ENCODE data around the gene TSPAN18.

TSPAN18 gene

GRCh38 chr11:44916331-44916730, 189.6 kb downstream of the TSPAN18 start:
- Mint-ChIP-seq H3K4me1 (peaks cover 16 to 30% of the 10 kb centered on the region in 2 donors), H3K27ac (no peak overlapping the region), H3K4me3 (no peak overlapping the region), H3K27me3 (peaks cover 10 to 27% of the 10 kb centered on the region in 2 donors), H3K9me3 (no peaks in the 10 kb centered on the region), H3K36me3 (no peaks in the 10 kb centered on the region)
- DNase-seq (no peak), ATAC-seq (replicated peaks) (no peak)

GRCh38 chr11:44916801-44917385, 190.1 kb downstream of the TSPAN18 start:
- Mint-ChIP-seq H3K27ac (peak overlapping the region; percentile 54), H3K27me3 (peaks cover 7 to 29% of the 10 kb centered on the region in 2 donors), H3K4me1 (peaks cover 16 to 27% of the 10 kb centered on the region in 2 donors), H3K9me3 (no peaks in the 10 kb centered on the region), H3K4me3 (no peak overlapping the region), H3K36me3 (no peaks in the 10 kb centered on the region)
- DNase-seq (no peak), ATAC-seq (replicated peaks) (peak; percentile 46 to 48)

GRCh38 chr11:44917741-44918140, 191.0 kb downstream of the TSPAN18 start:
- Mint-ChIP-seq H3K27me3 (peaks cover 0 to 31% of the 10 kb centered on the region in 2 donors), H3K9me3 (no peaks in the 10 kb centered on the region), H3K36me3 (no peaks in the 10 kb centered on the region), H3K4me3 (no peak overlapping the region), H3K27ac (no peak overlapping the region), H3K4me1 (peaks cover 16 to 27% of the 10 kb centered on the region in 2 donors)
- DNase-seq (no peak), ATAC-seq (replicated peaks) (no peak)

- Mint-ChIP-seq H3K9me3 (no peaks in the 10 kb centered on the region), H3K4me1 (peaks cover 12 to 22% of the 10 kb centered on the region in 2 donors)
- no peak for ATAC-seq (replicated peaks)
These were observed 193.7 kb downstream of the TSPAN18 start for GRCh38 chr11:44920451-44920850.

GRCh38 chr11:44923115-44923514, 196.4 kb downstream of the TSPAN18 start:
- DNase-seq (no peak), ATAC-seq (replicated peaks) (no peak)
- H3K4me1 Mint-ChIP-seq, result peaks cover 8 to 13% of the 10 kb centered on the region in 2 donors
- H3K9me3 Mint-ChIP-seq, result no peaks in the 10 kb centered on the region
- peaks cover 3 to 34% of the 10 kb centered on the region in 2 donors for H3K27me3 Mint-ChIP-seq
- H3K36me3 Mint-ChIP-seq, result no peaks in the 10 kb centered on the region
- H3K4me3 Mint-ChIP-seq, result no peak overlapping the region
- H3K27ac Mint-ChIP-seq, result no peak overlapping the region

More at GRCh38 chr11:44920451-44920850, 193.7 kb downstream of the TSPAN18 start:
- DNase-seq, result no peak
- H3K36me3 Mint-ChIP-seq, result no peaks in the 10 kb centered on the region
- no peak overlapping the region for H3K27ac Mint-ChIP-seq
- H3K27me3 Mint-ChIP-seq, result peaks cover 0 to 33% of the 10 kb centered on the region in 2 donors
- H3K4me3 Mint-ChIP-seq, result no peak overlapping the region

GRCh38 chr11:44923806-44924205, 197.0 kb downstream of the TSPAN18 start:
- DNase-seq (no peak), ATAC-seq (replicated peaks) (no peak)
- Mint-ChIP-seq H3K27ac (no peak overlapping the region), H3K4me3 (no peak overlapping the region), H3K36me3 (no peaks in the 10 kb centered on the region), H3K9me3 (no peaks in the 10 kb centered on the region), H3K4me1 (peaks cover 8 to 15% of the 10 kb centered on the region in 2 donors), H3K27me3 (peaks cover 3 to 34% of the 10 kb centered on the region in 2 donors)

GRCh38 chr11:44926036-44926435, 199.3 kb downstream of the TSPAN18 start:
- DNase-seq (no peak), ATAC-seq (replicated peaks) (no peak)
- peaks cover 0 to 6% of the 10 kb centered on the region in 2 donors for H3K36me3 Mint-ChIP-seq
- H3K27ac Mint-ChIP-seq, result peak overlapping the region; percentile 75
- H3K27me3 Mint-ChIP-seq, result peaks cover 3 to 26% of the 10 kb centered on the region in 2 donors
- H3K4me1 Mint-ChIP-seq, result peaks cover 10 to 15% of the 10 kb centered on the region in 2 donors
- no peak overlapping the region for H3K4me3 Mint-ChIP-seq
- no peaks in the 10 kb centered on the region for H3K9me3 Mint-ChIP-seq

GRCh38 chr11:44927174-44927661, 200.5 kb downstream of the TSPAN18 start:
- peaks cover 3 to 15% of the 10 kb centered on the region in 2 donors for H3K27me3 Mint-ChIP-seq
- ATAC-seq (replicated peaks) (peak; percentile 67 to 73), DNase-seq (no peak)
- peak overlapping the region; percentile 85 for H3K27ac Mint-ChIP-seq
- H3K36me3 Mint-ChIP-seq, result peaks cover 0 to 6% of the 10 kb centered on the region in 2 donors
- H3K9me3 Mint-ChIP-seq, result no peaks in the 10 kb centered on the region
- no peak overlapping the region for H3K4me3 Mint-ChIP-seq
- peaks cover 10 to 15% of the 10 kb centered on the region in 2 donors for H3K4me1 Mint-ChIP-seq

- DNase-seq, result no peak
- H3K4me3 Mint-ChIP-seq, result no peak overlapping the region
- peaks cover 4 to 13% of the 10 kb centered on the region in 2 donors for H3K36me3 Mint-ChIP-seq
- no peaks in the 10 kb centered on the region for H3K9me3 Mint-ChIP-seq
- no peak overlapping the region for H3K27ac Mint-ChIP-seq
- peaks cover 14 to 15% of the 10 kb centered on the region in 2 donors for H3K4me1 Mint-ChIP-seq
- H3K27me3 Mint-ChIP-seq, result peaks cover 3 to 7% of the 10 kb centered on the region in 2 donors
- ATAC-seq (replicated peaks), result peak in 1 of 2 donors; percentile 19
These were observed 201.4 kb downstream of the TSPAN18 start for GRCh38 chr11:44928144-44928543.

GRCh38 chr11:44928816-44929215, 202.1 kb downstream of the TSPAN18 start:
- no peaks in the 10 kb centered on the region for H3K9me3 Mint-ChIP-seq
- H3K36me3 Mint-ChIP-seq, result peaks cover 11 to 19% of the 10 kb centered on the region in 2 donors
- no peak for DNase-seq
- ATAC-seq (replicated peaks), result no peak
- peaks cover 14 to 15% of the 10 kb centered on the region in 2 donors for H3K4me1 Mint-ChIP-seq
- peaks cover 3 to 7% of the 10 kb centered on the region in 2 donors for H3K27me3 Mint-ChIP-seq
- no peak overlapping the region for H3K4me3 Mint-ChIP-seq
- peak overlapping the region; percentile 37 for H3K27ac Mint-ChIP-seq

GRCh38 chr11:44930588-44931302, 204.0 kb downstream of the TSPAN18 start:
- no peak for ATAC-seq (replicated peaks)
- Mint-ChIP-seq H3K4me1 (peaks cover 14 to 15% of the 10 kb centered on the region in 2 donors), H3K27ac (peak overlapping the region; percentile 38)

GRCh38 chr11:44931466-44931865, 204.7 kb downstream of the TSPAN18 start:
- no peak for ATAC-seq (replicated peaks)
- no peak overlapping the region for H3K27ac Mint-ChIP-seq
- peaks cover 3 to 7% of the 10 kb centered on the region in 2 donors for H3K27me3 Mint-ChIP-seq
- H3K9me3 Mint-ChIP-seq, result no peaks in the 10 kb centered on the region
- no peak for DNase-seq
- no peak overlapping the region for H3K4me3 Mint-ChIP-seq
- peaks cover 17% of the 10 kb centered on the region in 2 donors for H3K4me1 Mint-ChIP-seq
- peaks cover 27 to 40% of the 10 kb centered on the region in 2 donors for H3K36me3 Mint-ChIP-seq

More at GRCh38 chr11:44930588-44931302, 204.0 kb downstream of the TSPAN18 start:
- Mint-ChIP-seq H3K27me3 (peaks cover 3 to 7% of the 10 kb centered on the region in 2 donors), H3K4me3 (no peak overlapping the region), H3K36me3 (peaks cover 24 to 35% of the 10 kb centered on the region in 2 donors), H3K9me3 (no peaks in the 10 kb centered on the region)
- no peak for DNase-seq

GRCh38 chr11:44934110-44934509, 207.3 kb downstream of the TSPAN18 start:
- H3K36me3 Mint-ChIP-seq, result peaks cover 38 to 54% of the 10 kb centered on the region in 2 donors
- H3K27me3 Mint-ChIP-seq, result no peaks in the 10 kb centered on the region
- H3K4me3 Mint-ChIP-seq, result no peak overlapping the region
- peaks cover 16 to 18% of the 10 kb centered on the region in 2 donors for H3K4me1 Mint-ChIP-seq
- H3K27ac Mint-ChIP-seq, result no peak overlapping the region
- DNase-seq, result no peak
- no peaks in the 10 kb centered on the region for H3K9me3 Mint-ChIP-seq
- no peak for ATAC-seq (replicated peaks)

- no peak overlapping the region for H3K27ac Mint-ChIP-seq
- H3K4me3 Mint-ChIP-seq, result no peak overlapping the region
- H3K9me3 Mint-ChIP-seq, result no peaks in the 10 kb centered on the region
- peaks cover 40 to 56% of the 10 kb centered on the region in 2 donors for H3K36me3 Mint-ChIP-seq
- no peak for ATAC-seq (replicated peaks)
- peaks cover 20 to 23% of the 10 kb centered on the region in 2 donors for H3K4me1 Mint-ChIP-seq
- no peak for DNase-seq
- no peaks in the 10 kb centered on the region for H3K27me3 Mint-ChIP-seq
These were observed 208.0 kb downstream of the TSPAN18 start for GRCh38 chr11:44934735-44935250.
